Esophagus muscularis mucosa (tissue), 3 donors: ENCODE measurements around the gene APOC4.

ENCODE experiments used
- EP300 ChIP-seq: sonication (generic); formaldehyde crosslinking; IDR thresholded peaks from one replicate; pipeline ENCODE4 v1.6.1; 2017; ENCODE audit warnings: antibody characterized with exemption
- TF ChIP-seq, protein P1 (sequence below), 3 experiments: fragments of 200-600 bp in 2 of 3; fragments of 450-650 bp in 1 of 3; sonication (generic) in 2 of 3; IDR thresholded peaks; one replicate each; pipeline ENCODE4 v1.5.1; 2017 to 2019; ENCODE audit warnings: antibody characterized with exemption in 3 of 3, mild to moderate bottlenecking in 2 of 3, moderate library complexity in 1 of 3

DNA sequence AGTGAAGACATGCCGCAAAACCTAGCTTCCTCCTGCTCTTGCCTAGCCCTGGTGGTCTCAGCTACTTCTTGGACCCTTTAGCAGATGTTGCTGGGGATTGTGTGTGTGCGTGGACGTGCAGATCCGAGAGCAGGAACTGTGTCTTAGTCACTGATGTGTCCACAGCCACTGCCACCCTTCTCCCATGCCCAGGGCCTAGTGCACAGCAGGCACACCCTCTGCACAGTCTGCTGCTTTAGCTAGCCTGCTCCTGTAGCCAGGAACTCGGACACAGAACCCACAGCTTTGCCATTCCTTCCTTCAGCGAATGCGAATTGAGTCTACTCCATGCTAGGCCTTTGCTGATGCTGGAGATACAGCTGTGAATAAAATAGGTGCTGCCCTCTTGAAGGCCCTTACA, 15.5 kb downstream of the APOC4 start:
- TF ChIP-seq, protein P1, sequence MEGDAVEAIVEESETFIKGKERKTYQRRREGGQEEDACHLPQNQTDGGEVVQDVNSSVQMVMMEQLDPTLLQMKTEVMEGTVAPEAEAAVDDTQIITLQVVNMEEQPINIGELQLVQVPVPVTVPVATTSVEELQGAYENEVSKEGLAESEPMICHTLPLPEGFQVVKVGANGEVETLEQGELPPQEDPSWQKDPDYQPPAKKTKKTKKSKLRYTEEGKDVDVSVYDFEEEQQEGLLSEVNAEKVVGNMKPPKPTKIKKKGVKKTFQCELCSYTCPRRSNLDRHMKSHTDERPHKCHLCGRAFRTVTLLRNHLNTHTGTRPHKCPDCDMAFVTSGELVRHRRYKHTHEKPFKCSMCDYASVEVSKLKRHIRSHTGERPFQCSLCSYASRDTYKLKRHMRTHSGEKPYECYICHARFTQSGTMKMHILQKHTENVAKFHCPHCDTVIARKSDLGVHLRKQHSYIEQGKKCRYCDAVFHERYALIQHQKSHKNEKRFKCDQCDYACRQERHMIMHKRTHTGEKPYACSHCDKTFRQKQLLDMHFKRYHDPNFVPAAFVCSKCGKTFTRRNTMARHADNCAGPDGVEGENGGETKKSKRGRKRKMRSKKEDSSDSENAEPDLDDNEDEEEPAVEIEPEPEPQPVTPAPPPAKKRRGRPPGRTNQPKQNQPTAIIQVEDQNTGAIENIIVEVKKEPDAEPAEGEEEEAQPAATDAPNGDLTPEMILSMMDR (IDR thresholded peaks at IDR 0.05): no peak
- TF ChIP-seq EP300: no peak
